Body of pancreas (tissue), 4 donors: ENCODE results near the gene RAC3.
"Not testable (repeated sequence)": the region's sequence is repeated elsewhere in the genome, so short reads cannot be mapped to it uniquely, and the experiment has no call there.

Source experiments
- CTCF ChIP-seq, 7 experiments: fragments of 450-650 bp in 4 of 7; fragments of 200-600 bp in 3 of 7; sonication (generic) in 3 of 7; IDR thresholded peaks; one replicate each; pipeline ENCODE4 v1.5.1; 2016 to 2019; ENCODE audit warnings: antibody characterized with exemption in 7 of 7
- POLR2A ChIP-seq, 3 donors: fragments of 450-650 bp; IDR thresholded peaks; one replicate each; pipeline ENCODE4 v1.6.1; 2016; ENCODE audit warnings: antibody characterized with exemption in 3 of 3, mild to moderate bottlenecking in 2 of 3

DNA sequence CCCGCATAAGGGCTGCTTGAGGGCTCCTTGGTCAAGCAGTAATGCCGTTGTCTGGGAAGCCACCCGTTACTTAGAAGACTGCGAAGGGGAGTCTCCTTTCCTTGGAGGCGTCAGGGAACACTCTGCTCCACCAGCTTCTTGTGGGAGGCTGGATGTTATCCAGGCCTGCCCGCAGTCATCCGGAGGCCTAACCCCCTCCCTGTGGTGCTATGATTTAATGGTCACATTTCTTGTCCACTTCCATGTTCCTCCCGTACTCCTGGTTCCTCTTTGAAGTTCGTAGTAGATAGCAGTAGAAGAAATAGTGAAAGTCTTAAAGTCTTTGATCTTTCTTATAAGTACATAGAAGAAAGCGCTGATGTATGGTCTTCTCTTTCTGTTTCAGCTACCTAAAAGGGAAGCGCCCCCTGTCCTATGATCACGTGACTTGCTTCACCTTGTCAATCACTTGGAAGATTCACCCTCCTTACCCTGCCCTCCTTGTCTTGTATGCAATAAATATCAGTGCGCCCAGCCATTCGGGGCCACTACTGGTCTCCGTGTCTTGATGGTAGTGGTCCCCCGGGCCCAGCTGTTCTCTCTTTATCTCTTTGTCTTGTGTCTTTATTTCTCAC is 7.4 kb downstream of the RAC3 start:
- not testable (repeated sequence) for TF ChIP-seq POLR2A, CTCF (IDR thresholded peaks at IDR 0.05)
